Ovary (tissue), 9 donors: Measurements from ENCODE around the gene TBC1D14. TPM values are rescaled to one million over a fixed set of nuclear protein-coding genes. Genes with fewer than 3 reads are reported as not detected.
A peak's percentile ranks its signal among the peaks of the same experiment; 100 is the strongest.

Experiments used
- DNase-seq, 5 donors: peaks; one replicate each; pipeline ENCODE4 v3.0.0-alpha.2; 2019 to 2020
- H3K27ac ChIP-seq, 2 donors: fragments of 200-600 bp; one replicate each; pipeline versions ENCODE4 v1.5.1 to v1.8.0; 2019 to 2022
- H3K27me3 ChIP-seq: fragments of 200-600 bp; one replicate; pipeline ENCODE4 v1.8.0; 2022
- H3K36me3 ChIP-seq: fragments of 200-600 bp; sonication (generic); one replicate; pipeline ENCODE4 v1.5.1; 2019
- H3K4me1 ChIP-seq: one replicate; pipeline ENCODE4 v1.8.1; 2013; ENCODE audit warnings: mild to moderate bottlenecking, moderate library complexity; ENCODE audit not compliant: insufficient read depth
- H3K4me3 ChIP-seq: fragments of 200-600 bp; sonication (generic); one replicate; pipeline ENCODE4 v1.5.1; 2017
- H3K9me3 ChIP-seq, 2 donors: fragments of 200-600 bp in 1 of 2; sonication (generic) in 1 of 2; one replicate each; pipeline versions ENCODE4 v1.5.1 to v1.8.1; 2013 to 2019; ENCODE audit warnings: mild to moderate bottlenecking in 1 of 2, moderate library complexity in 1 of 2
- EP300 ChIP-seq: sonication (generic); formaldehyde crosslinking; IDR thresholded peaks from one replicate; pipeline ENCODE4 v1.6.1; 2017; ENCODE audit warnings: antibody characterized with exemption
- POLR2A ChIP-seq: fragments of 450-650 bp; IDR thresholded peaks from one replicate; pipeline ENCODE4 v1.6.1; 2017; ENCODE audit warnings: antibody characterized with exemption, mild to moderate bottlenecking, moderate library complexity
- WGBS, 3 donors: extraction: QIAGEN DNeasy Blood & Tissue Kit in 1 of 3; methylation state at CpG; one replicate each; pipeline versions ENCODE4 v1.1.5 to v1.1.7; 2013 to 2017; 5-methylcytosine and 5-hydroxymethylcytosine counted together
- intact Hi-C, 4 donors: fragments of 100-400 bp; cut with DNase I; formaldehyde crosslinking; loops; one replicate each; pipeline versions ENCODE4 v1.11.0 to v1.15.1; 2022 to 2023
- polyA plus RNA-seq, 2 donors: library from polyadenylated mRNA; stranded (reverse); fragments of 200-250 nt in 1 of 2; fragments of 350-450 nt in 1 of 2; fragmentation: Illumina TruSeq in 1 of 2; extraction: RNeasy Lipid Tissue Mini Kit (QIAGEN cat#74804) in 1 of 2; gene quantifications; one replicate each; pipeline ENCODE4 v1.2.3, GENCODE V29; 2013 to 2014
- total RNA-seq, 7 donors: library from RNA; depleted of rRNA in 2 of 7; stranded (reverse); fragments of >200 nt in 2 of 7; fragmentation: NEBNext Ultra II Directional in 3 of 7; extraction: Animal tissue kit (Norgen Biotek cat#: 25700) in 3 of 7; gene quantifications; one replicate each; pipeline versions ENCODE4 v1.1.0 to v1.2.4, GENCODE V29; 2016 to 2023
- TF ChIP-seq, protein P1 (sequence below), 3 donors: fragments of 450-650 bp in 2 of 3; fragments of 200-600 bp in 1 of 3; IDR thresholded peaks; one replicate each; pipeline versions ENCODE4 v1.5.1 to v1.8.0; 2016 to 2022; ENCODE audit warnings: antibody characterized with exemption in 3 of 3, mild to moderate bottlenecking in 1 of 3
- donor health status: DM: no; HTN: no; CAD: no; lungs with moderate emphysema.
- donor health status: DM: no; HTN: no; CAD: no.
- donor health status: Bipolar disorder and iron deficiency.
- donor health status: DM: yes; HTN: yes; CAD: no.
- donor health status: DM: no; HTN: no; CAD: no.
- donor health status: DM: yes; HTN: yes; CAD: no.

The TBC1D14 gene
- total and polyA plus RNA-seq, 9 donors, result 19.9 to 40.0 (median 34.4) TPM

DNA sequence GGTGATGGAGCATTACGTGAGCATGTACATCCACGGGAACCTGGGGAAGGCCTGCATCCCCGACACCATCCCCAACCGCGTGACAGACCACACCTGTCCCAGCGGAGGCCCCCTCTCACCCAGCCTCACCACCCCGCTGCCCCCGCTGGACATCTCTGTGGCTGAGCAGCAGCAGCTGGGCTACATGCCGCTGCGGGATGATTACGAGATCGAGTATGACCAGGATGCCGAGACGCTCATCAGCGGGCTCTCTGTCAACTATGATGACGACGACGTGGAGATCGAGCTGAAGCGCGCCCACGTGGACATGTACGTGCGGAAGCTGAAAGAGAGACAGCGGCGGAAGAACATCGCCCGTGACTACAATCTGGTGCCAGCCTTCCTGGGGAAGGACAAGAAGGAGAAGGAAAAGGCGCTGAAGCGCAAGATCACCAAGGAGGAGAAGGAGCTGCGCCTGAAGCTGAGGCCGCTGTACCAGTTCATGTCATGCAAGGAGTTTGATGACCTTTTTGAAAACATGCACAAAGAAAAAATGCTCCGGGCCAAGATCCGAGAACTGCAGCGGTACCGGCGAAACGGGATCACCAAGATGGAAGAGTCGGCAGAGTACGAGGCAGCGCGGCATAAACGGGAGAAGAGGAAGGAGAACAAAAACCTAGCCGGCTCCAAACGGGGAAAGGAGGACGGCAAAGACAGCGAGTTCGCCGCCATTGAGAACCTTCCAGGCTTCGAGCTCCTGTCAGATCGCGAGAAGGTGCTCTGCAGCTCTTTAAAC lies 144.7 kb downstream of the TBC1D14 start:
- intact Hi-C loops, result no loop called here
- H3K27me3 ChIP-seq, result no peaks in the 10 kb centered on the region
- H3K27ac ChIP-seq, result no peak overlapping the region
- peaks cover 9% of the 10 kb centered on the region for H3K4me1 ChIP-seq
- TF ChIP-seq EP300 (no peak), POLR2A (no peak)
- TF ChIP-seq, protein P1, sequence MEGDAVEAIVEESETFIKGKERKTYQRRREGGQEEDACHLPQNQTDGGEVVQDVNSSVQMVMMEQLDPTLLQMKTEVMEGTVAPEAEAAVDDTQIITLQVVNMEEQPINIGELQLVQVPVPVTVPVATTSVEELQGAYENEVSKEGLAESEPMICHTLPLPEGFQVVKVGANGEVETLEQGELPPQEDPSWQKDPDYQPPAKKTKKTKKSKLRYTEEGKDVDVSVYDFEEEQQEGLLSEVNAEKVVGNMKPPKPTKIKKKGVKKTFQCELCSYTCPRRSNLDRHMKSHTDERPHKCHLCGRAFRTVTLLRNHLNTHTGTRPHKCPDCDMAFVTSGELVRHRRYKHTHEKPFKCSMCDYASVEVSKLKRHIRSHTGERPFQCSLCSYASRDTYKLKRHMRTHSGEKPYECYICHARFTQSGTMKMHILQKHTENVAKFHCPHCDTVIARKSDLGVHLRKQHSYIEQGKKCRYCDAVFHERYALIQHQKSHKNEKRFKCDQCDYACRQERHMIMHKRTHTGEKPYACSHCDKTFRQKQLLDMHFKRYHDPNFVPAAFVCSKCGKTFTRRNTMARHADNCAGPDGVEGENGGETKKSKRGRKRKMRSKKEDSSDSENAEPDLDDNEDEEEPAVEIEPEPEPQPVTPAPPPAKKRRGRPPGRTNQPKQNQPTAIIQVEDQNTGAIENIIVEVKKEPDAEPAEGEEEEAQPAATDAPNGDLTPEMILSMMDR (IDR thresholded peaks at IDR 0.05), result no peak
- no peaks in the 10 kb centered on the region for H3K9me3 ChIP-seq
- H3K36me3 ChIP-seq, result no peaks in the 10 kb centered on the region
- no peak overlapping the region for H3K4me3 ChIP-seq
- DNase-seq, result peak in 1 of 5 donors; percentile 33
- WGBS, 3 donors, result 94 to 95% (median 95%) methylated on average over 52 of the region's 52 CpGs

DNA sequence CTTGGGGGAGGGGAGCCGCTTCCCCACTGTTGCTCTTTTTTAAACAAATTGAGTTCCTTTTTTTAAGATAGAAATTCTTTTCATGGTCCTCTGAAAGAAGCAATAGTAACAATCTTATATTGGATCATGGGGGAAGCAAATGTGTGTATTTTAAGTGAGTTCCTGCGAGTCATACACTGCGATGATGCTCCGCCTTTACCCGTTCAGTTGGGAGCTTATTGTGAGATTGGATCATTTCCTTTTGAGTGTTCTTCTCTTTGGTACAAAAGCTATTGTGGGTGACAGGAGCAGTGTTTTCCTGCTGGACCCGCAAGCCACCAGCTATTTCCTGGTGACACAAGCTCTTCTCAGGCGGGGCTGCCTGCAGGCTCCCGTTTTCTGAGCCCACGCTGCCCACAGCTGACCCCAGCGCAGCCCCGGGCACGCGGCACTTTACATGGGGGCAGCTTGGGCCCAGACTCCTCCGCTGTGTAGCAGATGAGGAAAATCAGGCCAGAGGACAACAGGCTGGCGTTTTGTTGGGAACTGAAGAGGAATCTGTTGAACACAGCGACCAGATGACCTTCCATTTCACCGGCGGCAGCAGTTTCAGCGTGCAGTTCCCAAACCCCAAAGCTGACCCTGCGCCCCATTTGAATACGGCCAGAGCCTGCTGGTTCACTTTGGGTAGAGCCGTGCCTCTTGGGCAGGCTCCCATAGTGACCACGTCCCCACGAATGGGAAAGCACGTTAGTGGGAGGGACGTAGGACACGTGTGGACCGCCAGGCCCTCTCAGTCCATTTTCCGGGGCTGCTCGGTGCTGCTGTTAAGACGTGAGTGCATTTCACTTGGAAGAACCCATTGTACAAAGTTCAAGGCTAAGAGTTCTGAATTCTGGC lies 145.7 kb downstream of the TBC1D14 start:
- peaks cover 7% of the 10 kb centered on the region for H3K4me1 ChIP-seq
- 87 to 88% (median 88%) methylated on average over 31 of the region's 31 CpGs for WGBS, 3 donors
- no peak overlapping the region for H3K4me3 ChIP-seq
- no peaks in the 10 kb centered on the region for H3K27me3 ChIP-seq
- no peaks in the 10 kb centered on the region for H3K36me3 ChIP-seq
- no peak overlapping the region for H3K27ac ChIP-seq
- no peaks in the 10 kb centered on the region for H3K9me3 ChIP-seq
- DNase-seq, result peak in 1 of 5 donors; percentile 13
- intact Hi-C loops, result loop anchor here in 1 of 4 donors (1.0 kb wide), 1 partner anchor 40 kb away; no protein-coding TSS in a partner anchor
- TF ChIP-seq EP300 (no peak), POLR2A (no peak)
- TF ChIP-seq, protein P1 (IDR thresholded peaks at IDR 0.05), result no peak

DNA sequence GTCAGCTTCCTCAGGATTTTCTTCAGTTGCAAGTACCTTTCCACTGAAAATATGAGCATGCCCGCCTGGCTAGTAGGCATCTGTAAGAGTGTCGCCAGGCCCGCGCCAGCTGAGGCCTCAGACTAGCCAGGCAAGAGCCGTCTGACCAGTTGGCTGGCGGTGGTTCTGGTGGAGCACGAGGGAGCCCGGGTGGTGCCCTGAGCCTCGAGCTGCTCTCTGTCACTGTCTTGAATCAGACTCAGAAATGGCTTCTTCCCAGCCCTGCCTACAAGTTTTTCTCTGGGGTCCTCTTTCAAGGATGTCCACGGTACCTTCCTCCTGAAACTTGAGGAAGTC lies 146.3 kb downstream of the TBC1D14 start:
- Histone ChIP-seq H3K4me3 (no peak overlapping the region), H3K9me3 (no peaks in the 10 kb centered on the region), H3K27me3 (no peaks in the 10 kb centered on the region), H3K36me3 (no peaks in the 10 kb centered on the region), H3K27ac (no peak overlapping the region), H3K4me1 (peaks cover 3% of the 10 kb centered on the region)
- 91 to 94% (median 93%) methylated on average over 10 of the region's 10 CpGs for WGBS, 3 donors
- TF ChIP-seq POLR2A (no peak), EP300 (no peak)
- TF ChIP-seq, protein P1 (IDR thresholded peaks at IDR 0.05), result no peak
- intact Hi-C loops, result loop anchor here in 1 of 4 donors (1.0 kb wide), 1 partner anchor 41 kb away; no protein-coding TSS in a partner anchor
- peak in 1 of 5 donors; percentile 10 for DNase-seq

DNA sequence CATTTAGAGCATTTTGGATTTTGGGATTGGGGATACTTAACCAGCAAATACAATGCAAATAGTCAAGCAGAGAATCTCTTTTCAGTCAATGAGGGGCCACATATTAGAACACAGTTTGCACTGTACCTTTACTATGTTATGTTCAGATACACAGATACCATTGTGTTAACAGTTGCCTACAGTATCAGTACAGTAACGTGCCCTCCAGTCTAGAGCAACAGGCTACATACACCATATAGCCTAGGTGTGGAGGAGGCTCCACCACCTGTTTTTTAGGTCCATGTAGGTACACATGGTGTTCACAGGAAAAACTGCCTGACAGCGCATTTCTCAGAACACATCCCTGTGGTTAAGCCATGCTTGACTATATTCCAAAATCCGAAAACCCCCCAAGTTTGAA lies 149.2 kb downstream of the TBC1D14 start:
- Histone ChIP-seq H3K36me3 (no peaks in the 10 kb centered on the region), H3K27ac (no peak overlapping the region), H3K27me3 (no peaks in the 10 kb centered on the region), H3K4me3 (no peak overlapping the region), H3K9me3 (no peaks in the 10 kb centered on the region), H3K4me1 (no peaks in the 10 kb centered on the region)
- intact Hi-C loops, result no loop called here
- TF ChIP-seq EP300 (no peak), POLR2A (no peak)
- TF ChIP-seq, protein P1 (IDR thresholded peaks at IDR 0.05), result no peak
- WGBS, 3 donors, result 90 to 93% (median 90%) methylated on average over 3 of the region's 3 CpGs
- peak in 1 of 5 donors; percentile 2 for DNase-seq
